ENCODE results near the gene ZNF441. TPM values are rescaled to one million over a fixed set of nuclear protein-coding genes. Genes with fewer than 3 reads are reported as not detected.

Gene ZNF441
- total and polyA plus RNA-seq, 10 donors, result 5.0 to 17.4 (median 11.8) TPM

GRCh38 chr19:11807099-11807380 lies 40.2 kb downstream of the ZNF441 start:
- peaks cover 0 to under 1% (median 0%) of the 10 kb centered on the region in 6 donors for H3K4me1 ChIP-seq
- H3K27ac ChIP-seq, result no peak overlapping the region
- peaks cover 13 to 77% (median 56%) of the 10 kb centered on the region in 8 donors for H3K9me3 ChIP-seq
- 95 to 100% (median 97%) methylated on average over 2 of the region's 2 CpGs for WGBS, 5 donors
- no peaks in the 10 kb centered on the region for H3K27me3 ChIP-seq (replicated peaks in 1 of 7)
- DNase-seq, result no peak
- no peak overlapping the region for H3K4me3 ChIP-seq
- TF ChIP-seq POLR2A (IDR thresholded peaks at IDR 0.05) (no peak), POLR2AphosphoS5 (IDR thresholded peaks at IDR 0.05) (no peak), CTCF (IDR thresholded peaks at IDR 0.05 in 8 of 11, conservative IDR thresholded peaks at IDR 0.05 in 3 of 11) (no peak)
- peaks cover 0 to 33% (median 15%) of the 10 kb centered on the region in 6 donors for H3K36me3 ChIP-seq
- intact Hi-C loops (cut with DNase I; ENCODE audit: low total_unique reads), result no loop called here

GRCh38 chr19:11813703-11814028 lies 46.9 kb downstream of the ZNF441 start:
- peaks cover 5 to 30% (median 23%) of the 10 kb centered on the region in 6 donors for H3K4me1 ChIP-seq
- no peaks in the 10 kb centered on the region for H3K36me3 ChIP-seq
- no peaks in the 10 kb centered on the region for H3K27me3 ChIP-seq (replicated peaks in 1 of 7)
- TF ChIP-seq POLR2AphosphoS5 (IDR thresholded peaks at IDR 0.05) (no peak), CTCF (IDR thresholded peaks at IDR 0.05 in 8 of 11, conservative IDR thresholded peaks at IDR 0.05 in 3 of 11) (no peak), POLR2A (IDR thresholded peaks at IDR 0.05) (no peak)
- WGBS, 5 donors, result 2 to 15% (median 6%) methylated on average over 6 of the region's 6 CpGs
- peak overlapping the region; percentile 70 to 92 (median 88) for H3K27ac ChIP-seq
- H3K4me3 ChIP-seq, result peak overlapping the region; percentile 75 to 96 (median 78)
- peaks cover 0 to 16% (median 11%) of the 10 kb centered on the region in 8 donors for H3K9me3 ChIP-seq
- DNase-seq, result no peak
- intact Hi-C loops (cut with DNase I; ENCODE audit: low total_unique reads), result no loop called here

GRCh38 chr19:11814029-11814699 lies 47.4 kb downstream of the ZNF441 start, which contains the start of gene ZNF440:
Gene ZNF440 (plus strand): TSS chr19:11814273. CDS start chr19:11814448, 175 bp downstream.
- WGBS, 5 donors, result 0 to 1% (median 0%) methylated on average over 22 to 55 of the region's 55 CpGs
- H3K4me3 ChIP-seq, result peak within 1 kb of the TSS; percentile 75 to 96 (median 78)
- H3K36me3 ChIP-seq, result peaks cover 0 to 4% (median 0%) of the 10 kb centered on the region in 6 donors
- TF ChIP-seq CTCF (IDR thresholded peaks at IDR 0.05 in 8 of 11, conservative IDR thresholded peaks at IDR 0.05 in 3 of 11) (peak in 2 of 11 experiments; percentile 7 to 29), POLR2A (IDR thresholded peaks at IDR 0.05) (peak in 1 of 3 donors; percentile 14), POLR2AphosphoS5 (IDR thresholded peaks at IDR 0.05) (peak; percentile 91 to 94 (median 93))
- intact Hi-C loops (cut with DNase I; ENCODE audit: low total_unique reads), result no loop called here
- H3K27me3 ChIP-seq (replicated peaks in 1 of 7), result no peaks in the 10 kb centered on the region
- peak within 1 kb of the TSS; percentile 70 to 92 (median 88) for H3K27ac ChIP-seq
- H3K4me1 ChIP-seq, result peaks cover 5 to 30% (median 23%) of the 10 kb centered on the region in 6 donors
- peak; percentile 97 for DNase-seq
- peaks cover 0 to 12% (median 6%) of the 10 kb centered on the region in 8 donors for H3K9me3 ChIP-seq

DNA sequence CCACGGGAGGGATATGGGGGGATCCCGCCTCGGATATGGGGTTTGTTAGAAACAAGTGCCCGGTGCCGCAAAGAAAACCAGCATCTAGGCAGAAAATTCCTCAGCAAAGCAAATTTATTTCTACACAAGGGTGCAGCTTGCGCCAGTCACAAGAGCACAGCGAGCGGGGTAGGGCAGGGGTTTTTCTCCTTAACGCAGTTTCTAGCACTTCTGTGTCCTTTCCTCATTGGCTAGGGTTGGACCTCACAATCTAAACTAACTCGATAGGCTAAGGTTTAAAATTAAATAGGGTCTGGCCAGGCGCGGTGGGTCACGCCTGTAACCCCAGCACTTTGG lies 47.9 kb downstream of the ZNF441 start:
- Histone ChIP-seq H3K4me1 (peaks cover 5 to 30% (median 23%) of the 10 kb centered on the region in 6 donors), H3K9me3 (peaks cover 0 to 7% (median 2%) of the 10 kb centered on the region in 8 donors), H3K4me3 (peak overlapping the region; percentile 75 to 96 (median 78)), H3K27ac (peak overlapping the region in 7 of 8 donors; percentile 80 to 92 (median 89)), H3K27me3 (replicated peaks in 1 of 7) (no peaks in the 10 kb centered on the region), H3K36me3 (peaks cover 0 to 9% (median 0%) of the 10 kb centered on the region in 6 donors)
- TF ChIP-seq POLR2A (IDR thresholded peaks at IDR 0.05), result no peak
- no peak for TF ChIP-seq CTCF (IDR thresholded peaks at IDR 0.05 in 8 of 11, conservative IDR thresholded peaks at IDR 0.05 in 3 of 11)
- WGBS, 5 donors, result 10 to 21% (median 11%) methylated on average over 12 to 13 of the region's 13 CpGs
- intact Hi-C loops (cut with DNase I; ENCODE audit: low total_unique reads), result no loop called here
- no peak for DNase-seq
